ENCODE data around the gene TNFRSF8. TPM values are rescaled to one million over a fixed set of nuclear protein-coding genes. Genes with fewer than 3 reads are reported as not detected.

Gene TNFRSF8
- total RNA-seq, 4 donors from 2014 or later = not detected

DNA sequence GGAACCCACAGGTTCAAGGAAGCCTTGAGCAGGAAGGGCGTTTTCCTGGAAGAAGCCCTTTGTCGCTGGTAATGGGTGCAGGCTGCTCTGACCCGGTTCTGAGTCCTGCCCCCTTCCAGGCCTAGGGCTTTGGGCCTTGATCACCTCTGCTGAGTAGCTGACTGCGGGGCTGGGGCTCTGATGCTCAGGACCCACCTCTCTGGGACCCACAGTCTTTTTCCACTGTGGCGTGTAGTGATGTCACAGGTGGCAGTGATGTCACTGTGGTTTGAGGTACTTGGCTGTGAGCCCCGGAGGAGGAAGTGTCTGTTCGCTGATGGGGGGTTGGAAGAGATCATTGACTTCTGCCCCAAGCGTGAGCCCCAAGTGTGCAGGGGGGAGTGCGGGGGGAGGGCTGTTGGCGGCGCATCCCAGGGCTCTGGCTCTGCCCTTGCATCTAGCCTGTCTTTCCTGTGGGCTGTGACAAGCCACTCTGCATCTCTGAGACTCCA lies 110.6 kb downstream of the TNFRSF8 start:
- intact Hi-C loops (cut with DNase I) = no loop called here
- TF ChIP-seq, protein P1, sequence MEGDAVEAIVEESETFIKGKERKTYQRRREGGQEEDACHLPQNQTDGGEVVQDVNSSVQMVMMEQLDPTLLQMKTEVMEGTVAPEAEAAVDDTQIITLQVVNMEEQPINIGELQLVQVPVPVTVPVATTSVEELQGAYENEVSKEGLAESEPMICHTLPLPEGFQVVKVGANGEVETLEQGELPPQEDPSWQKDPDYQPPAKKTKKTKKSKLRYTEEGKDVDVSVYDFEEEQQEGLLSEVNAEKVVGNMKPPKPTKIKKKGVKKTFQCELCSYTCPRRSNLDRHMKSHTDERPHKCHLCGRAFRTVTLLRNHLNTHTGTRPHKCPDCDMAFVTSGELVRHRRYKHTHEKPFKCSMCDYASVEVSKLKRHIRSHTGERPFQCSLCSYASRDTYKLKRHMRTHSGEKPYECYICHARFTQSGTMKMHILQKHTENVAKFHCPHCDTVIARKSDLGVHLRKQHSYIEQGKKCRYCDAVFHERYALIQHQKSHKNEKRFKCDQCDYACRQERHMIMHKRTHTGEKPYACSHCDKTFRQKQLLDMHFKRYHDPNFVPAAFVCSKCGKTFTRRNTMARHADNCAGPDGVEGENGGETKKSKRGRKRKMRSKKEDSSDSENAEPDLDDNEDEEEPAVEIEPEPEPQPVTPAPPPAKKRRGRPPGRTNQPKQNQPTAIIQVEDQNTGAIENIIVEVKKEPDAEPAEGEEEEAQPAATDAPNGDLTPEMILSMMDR (IDR thresholded peaks at IDR 0.05) = no peak
- TF ChIP-seq POLR2A (IDR thresholded peaks at IDR 0.05) = no peak
- Histone ChIP-seq H3K36me3 (no peaks in the 10 kb centered on the region), H3K9me3 (no peaks in the 10 kb centered on the region), H3K4me1 (peaks cover 4 to 53% of the 10 kb centered on the region in 2 donors), H3K27me3 (no peaks in the 10 kb centered on the region), H3K27ac (peak overlapping the region in 2 of 3 donors; percentile 15 to 28), H3K4me3 (replicated peaks in 1 of 3) (no peak overlapping the region)
- 71 to 77% methylated on average over 11 of the region's 11 CpGs for WGBS, 2 donors
- peak; percentile 18 to 41 for DNase-seq

- Histone ChIP-seq H3K27ac (peak overlapping the region in 2 of 3 donors; percentile 15 to 50), H3K9me3 (no peaks in the 10 kb centered on the region), H3K27me3 (no peaks in the 10 kb centered on the region), H3K4me3 (replicated peaks in 1 of 3) (no peak overlapping the region), H3K36me3 (no peaks in the 10 kb centered on the region), H3K4me1 (peaks cover 4 to 54% of the 10 kb centered on the region in 2 donors)
- WGBS, 2 donors = 79% methylated on average over 14 to 16 of the region's 17 CpGs
- TF ChIP-seq, protein P1 (IDR thresholded peaks at IDR 0.05) = no peak
- no peak for TF ChIP-seq POLR2A (IDR thresholded peaks at IDR 0.05)
- DNase-seq = no peak
- intact Hi-C loops (cut with DNase I) = no loop called here
Observed at GRCh38 chr1:12174924-12175810, 112.1 kb downstream of the TNFRSF8 start.

- intact Hi-C loops (cut with DNase I) = no loop called here
Observed at GRCh38 chr1:12176298-12177118, 113.4 kb downstream of the TNFRSF8 start.

DNA sequence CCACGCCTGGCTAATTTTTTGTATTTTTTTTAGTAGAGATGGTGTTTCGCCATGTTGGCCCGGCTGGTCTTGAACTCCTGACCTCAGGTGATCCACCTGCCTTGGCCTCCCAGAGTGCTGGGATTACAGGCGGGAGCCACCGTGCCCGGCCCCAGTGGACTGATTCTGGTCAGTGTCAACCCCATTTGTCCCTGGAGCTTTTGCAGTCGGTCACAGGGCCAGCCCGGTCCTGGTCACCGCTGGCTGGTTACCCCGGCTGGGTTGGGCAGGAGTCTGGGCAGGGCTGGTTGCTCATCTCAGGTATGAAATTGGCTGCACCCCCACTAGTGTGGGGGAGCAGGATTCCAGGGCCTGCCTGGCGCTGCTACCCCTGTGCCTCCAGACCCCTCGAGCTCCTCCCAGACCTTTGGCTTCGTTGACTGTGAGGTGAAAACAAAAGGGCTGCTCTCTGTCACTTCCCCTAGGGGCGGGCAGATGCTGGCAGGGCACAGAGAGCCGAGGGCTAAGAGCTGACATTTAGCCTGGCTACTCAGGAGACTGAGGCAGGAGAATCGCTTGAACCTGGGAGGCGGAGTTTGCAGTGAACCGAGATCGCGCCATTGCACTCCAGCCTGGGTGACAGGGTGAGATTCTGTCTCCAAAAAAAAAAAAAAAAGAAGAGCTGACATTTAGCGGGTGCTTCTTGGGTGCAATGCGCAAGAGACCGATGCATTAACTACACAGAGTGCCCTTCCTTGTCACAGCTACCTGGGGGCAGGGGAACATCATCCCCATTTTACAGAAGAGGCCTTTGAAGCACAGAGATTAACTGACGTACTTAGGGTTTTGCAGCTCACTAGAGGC lies 114.3 kb downstream of the TNFRSF8 start:
- no peaks in the 10 kb centered on the region for H3K36me3 ChIP-seq
- H3K27me3 ChIP-seq = no peaks in the 10 kb centered on the region
- no peak overlapping the region for H3K27ac ChIP-seq
- TF ChIP-seq, protein P1 (IDR thresholded peaks at IDR 0.05) = no peak
- TF ChIP-seq POLR2A (IDR thresholded peaks at IDR 0.05) = no peak
- no peak for DNase-seq
- H3K4me1 ChIP-seq = peaks cover 4 to 61% of the 10 kb centered on the region in 2 donors
- H3K4me3 ChIP-seq (replicated peaks in 1 of 3) = no peak overlapping the region
- WGBS, 2 donors = 84 to 86% methylated on average over 17 to 20 of the region's 24 CpGs
- intact Hi-C loops (cut with DNase I) = no loop called here
- no peaks in the 10 kb centered on the region for H3K9me3 ChIP-seq

More at GRCh38 chr1:12176298-12177118, 113.4 kb downstream of the TNFRSF8 start:
- no peak for DNase-seq
- 90 to 91% methylated on average over 6 of the region's 6 CpGs for WGBS, 2 donors
- H3K4me1 ChIP-seq = peaks cover 4 to 63% of the 10 kb centered on the region in 2 donors
- H3K36me3 ChIP-seq = no peaks in the 10 kb centered on the region
- no peak overlapping the region for H3K4me3 ChIP-seq (replicated peaks in 1 of 3)
- TF ChIP-seq POLR2A (IDR thresholded peaks at IDR 0.05) = no peak
- TF ChIP-seq, protein P1 (IDR thresholded peaks at IDR 0.05) = no peak
- no peak overlapping the region for H3K27ac ChIP-seq
- no peaks in the 10 kb centered on the region for H3K27me3 ChIP-seq
- no peaks in the 10 kb centered on the region for H3K9me3 ChIP-seq

Measured in thyroid gland (tissue), 4 donors.